ENCODE results near the gene RGP1.

Gene RGP1

DNA sequence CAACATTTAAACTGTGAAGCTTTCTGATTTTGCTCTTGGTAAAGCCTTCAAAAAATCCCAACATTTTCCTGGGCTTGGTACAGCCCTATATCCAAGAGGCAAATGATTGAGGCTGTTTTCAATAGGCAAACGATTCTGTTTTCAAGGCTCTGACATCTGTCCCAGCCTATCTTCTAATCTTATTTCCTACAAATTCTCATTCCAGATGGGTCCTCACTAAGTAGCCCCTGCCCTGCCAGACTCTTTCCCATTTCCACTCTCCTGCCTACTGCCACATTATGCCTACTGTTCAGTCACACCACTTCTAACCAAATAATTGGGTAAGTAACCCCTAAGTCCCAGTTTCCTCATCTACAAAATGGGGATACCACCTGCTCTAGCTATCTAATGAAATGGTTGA, 3.5 kb upstream of the RGP1 start:
- no peak for DNase-seq

DNA sequence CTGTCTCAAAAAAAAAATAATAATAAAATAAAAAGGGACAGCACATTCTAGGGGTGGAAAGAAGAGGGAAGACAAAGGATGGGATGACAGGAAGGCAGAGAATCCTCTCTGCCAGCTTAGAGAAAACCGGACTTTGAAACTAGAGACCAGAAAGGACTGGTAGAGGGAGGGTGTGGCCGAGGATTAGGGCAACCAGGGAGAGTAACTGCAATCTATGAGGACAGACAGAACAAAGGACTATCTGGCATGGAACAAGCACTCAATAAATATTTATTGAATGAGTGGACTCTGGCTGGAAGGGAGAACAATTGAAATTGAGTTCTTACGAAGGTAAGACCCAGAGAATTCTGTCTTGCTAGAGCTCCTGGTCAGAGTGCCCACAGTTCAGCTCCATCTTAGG, 2.5 kb upstream of the RGP1 start:
- DNase-seq, result no peak

DNA sequence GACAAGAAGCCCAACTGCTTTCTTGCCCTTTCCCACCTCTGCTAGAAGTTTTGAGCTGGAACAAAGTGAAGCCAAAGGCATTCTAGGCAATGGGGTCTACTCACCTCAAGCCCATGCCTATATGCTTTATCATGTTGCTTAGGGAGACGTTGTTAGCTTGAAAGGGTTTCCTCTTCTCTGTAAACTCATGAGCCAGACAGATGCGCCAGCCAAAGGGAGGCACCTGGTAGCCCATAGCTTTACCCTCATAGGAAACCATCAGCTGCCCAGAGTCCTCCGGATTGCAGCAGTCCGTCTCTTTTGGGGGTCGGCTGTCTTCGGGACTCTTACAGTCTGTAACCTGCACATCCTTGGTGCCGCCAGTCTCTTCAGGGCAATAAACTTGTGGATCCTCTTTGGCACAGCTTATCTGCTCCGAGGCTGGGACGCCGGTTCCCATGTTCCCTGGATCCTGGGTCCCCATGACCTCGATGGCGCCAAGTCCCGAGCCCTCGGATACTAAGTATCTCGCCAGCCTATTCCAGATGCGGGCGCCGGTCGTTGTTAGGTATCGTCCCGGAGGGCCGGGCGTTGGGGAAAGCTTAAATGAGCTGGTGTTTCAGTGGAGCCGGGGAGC, 737 bp upstream of the RGP1 start:
- DNase-seq, result no peak

DNA sequence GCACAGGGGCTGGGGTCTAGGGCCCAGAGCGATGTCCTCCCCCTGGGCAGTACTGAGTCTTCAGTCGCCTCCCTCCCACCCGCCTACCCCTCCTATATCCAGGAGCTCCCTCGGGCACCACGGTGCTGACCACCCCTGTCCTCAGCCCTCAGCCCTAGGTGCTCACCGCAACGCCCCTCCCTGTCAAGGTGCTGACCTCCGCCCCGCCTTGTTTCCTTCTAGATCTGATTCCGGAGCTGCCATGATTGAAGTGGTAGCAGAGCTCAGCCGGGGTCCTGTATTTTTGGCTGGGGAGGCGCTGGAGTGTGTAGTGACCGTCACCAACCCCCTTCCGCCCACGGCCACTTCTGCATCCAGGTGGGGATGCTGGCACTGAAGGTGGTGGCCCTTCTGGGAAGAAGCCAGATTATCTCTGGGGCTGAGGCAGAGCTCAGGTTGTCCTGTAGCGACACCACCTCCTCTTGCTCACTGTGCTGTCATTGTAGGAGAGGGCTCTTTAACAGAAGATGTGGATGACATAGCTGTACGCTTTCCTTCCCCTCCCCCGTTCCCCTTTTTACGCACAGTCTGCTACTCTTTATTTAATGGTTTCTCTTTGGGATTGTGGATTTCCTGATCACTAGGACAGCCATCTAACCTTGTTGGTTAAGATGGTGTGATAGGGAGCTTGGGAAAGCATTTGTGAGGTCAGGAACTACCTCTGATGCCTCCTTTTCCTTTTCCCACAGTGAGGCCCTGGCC, 598 bp downstream of the RGP1 start:
- peak; percentile 33 for DNase-seq

DNA sequence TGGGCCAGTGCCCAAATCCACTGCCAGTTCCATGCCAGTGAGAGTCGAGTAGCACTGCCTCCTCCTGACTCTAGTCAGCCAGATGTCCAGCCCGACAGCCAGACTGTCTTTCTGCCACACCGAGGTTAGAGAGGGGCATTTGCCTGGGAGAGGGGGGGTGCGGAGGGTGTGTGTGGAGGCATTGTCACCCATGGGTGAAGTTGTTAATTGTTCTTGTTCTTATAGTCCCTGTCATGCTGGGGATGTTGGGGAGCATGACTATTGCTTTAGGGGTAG, 1.1 kb downstream of the RGP1 start:
- DNase-seq, result no peak

DNA sequence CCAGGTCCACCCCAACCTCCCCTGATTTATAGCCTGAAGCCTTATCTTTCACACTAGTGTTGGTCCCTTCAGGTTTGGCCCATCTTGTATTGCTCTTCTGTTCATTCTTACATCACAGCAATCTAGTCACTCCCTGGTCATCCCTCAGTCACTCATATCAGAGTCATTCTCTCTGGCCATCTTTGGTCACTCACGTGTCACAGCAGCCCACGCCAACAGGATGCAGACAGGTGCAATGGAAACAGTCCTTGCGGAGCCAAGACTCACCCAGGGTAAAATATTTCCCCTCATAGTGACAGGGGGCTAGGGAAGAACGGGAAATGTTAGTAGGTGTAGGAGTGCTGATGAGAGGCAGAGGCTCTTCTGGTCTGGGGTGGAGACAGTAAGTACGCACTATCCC, 4.4 kb downstream of the RGP1 start:
- DNase-seq, result no peak

DNA sequence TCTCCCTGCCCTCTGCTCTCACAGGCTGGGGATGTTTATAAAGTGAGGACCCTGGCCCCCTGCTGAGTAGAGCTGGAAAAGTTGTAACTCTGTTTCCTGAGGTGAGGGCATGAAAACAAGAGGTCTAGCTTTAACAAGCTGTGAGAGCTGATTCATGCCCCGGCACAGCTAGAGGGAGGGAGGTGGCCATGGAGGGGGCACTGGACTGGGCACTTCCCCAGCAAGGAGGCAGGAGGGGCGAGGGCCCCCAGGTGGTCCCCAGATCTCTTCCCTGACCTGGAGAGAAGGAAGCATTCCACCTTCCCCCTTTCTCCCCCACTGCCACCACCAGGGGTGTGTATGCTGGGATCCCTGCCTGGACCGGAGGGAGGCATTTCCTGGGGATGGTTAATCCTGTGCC, 5.2 kb downstream of the RGP1 start, which contains the start of gene MSMP:
Gene MSMP, minus strand, starts transcription at position 13 of the 400 bp plus-strand sequence. CDS start 147 bp downstream, outside the sequence.
- no peak for DNase-seq

DNA sequence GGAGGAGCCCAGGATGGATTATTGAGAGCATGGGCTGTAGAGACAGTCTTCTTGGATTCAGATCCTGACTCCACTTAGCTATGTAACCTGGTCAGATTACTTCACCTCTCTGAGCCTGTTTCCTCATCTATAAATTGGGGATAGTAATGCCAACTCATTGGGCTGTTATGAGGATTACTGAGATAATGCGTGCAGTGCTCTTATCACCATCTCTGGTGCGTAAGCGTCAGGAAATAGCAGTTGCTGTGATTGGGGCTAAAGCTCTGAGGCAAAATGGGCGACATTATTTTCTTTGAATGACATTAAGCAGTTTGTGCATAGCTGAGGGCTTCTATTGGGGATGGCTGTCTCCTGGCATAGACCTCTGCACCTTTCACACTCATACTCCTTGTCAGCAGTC, 6.0 kb downstream of the RGP1 start:
- no peak for DNase-seq

DNA sequence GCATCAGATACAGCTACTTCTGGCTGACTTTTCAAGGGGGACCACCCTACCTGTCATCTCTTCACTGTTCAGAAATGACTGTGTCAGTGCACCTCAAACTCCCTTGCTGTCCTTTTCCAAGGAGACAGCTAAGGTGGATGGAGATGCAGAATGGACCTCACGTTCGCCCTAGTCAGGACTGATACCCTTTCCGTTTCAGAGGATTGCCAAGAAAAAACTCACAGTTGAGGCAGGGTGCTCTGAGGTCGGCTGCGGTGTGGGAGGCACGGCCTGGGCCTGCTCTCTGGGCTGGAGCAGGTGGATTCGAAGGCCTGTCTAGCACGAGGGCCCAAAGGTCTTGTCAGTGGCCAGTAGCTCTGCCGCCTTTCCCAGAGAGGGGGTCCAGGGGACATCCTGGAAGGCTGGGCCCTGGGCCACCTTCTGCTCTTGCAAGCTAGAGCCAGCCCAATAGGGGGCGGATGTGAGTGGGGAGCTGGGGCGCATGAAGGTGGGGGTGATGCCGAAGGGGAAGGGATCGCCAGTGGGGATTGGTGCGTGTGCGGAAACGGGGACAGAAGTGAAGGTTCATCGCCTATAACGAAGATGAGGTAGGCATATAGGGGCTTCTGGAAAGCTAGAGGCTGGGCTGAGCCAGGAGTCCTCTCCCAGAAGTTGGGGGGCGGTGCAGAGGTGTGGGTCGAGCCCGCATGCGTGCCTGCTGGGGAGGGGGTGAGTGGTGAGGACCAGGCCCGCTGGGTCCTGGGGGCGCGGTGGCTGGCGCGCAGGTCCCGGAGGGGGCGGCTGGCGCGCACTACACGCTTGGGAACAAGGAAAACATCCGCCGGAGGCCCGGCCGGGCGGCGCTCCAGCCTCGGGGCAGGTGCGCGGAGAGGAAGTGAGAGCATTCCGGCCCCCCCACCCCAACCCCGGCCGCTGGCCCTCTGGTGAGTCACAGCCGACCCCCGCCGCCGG, 7.5 kb downstream of the RGP1 start:
- DNase-seq, result peak; percentile 69

DNA sequence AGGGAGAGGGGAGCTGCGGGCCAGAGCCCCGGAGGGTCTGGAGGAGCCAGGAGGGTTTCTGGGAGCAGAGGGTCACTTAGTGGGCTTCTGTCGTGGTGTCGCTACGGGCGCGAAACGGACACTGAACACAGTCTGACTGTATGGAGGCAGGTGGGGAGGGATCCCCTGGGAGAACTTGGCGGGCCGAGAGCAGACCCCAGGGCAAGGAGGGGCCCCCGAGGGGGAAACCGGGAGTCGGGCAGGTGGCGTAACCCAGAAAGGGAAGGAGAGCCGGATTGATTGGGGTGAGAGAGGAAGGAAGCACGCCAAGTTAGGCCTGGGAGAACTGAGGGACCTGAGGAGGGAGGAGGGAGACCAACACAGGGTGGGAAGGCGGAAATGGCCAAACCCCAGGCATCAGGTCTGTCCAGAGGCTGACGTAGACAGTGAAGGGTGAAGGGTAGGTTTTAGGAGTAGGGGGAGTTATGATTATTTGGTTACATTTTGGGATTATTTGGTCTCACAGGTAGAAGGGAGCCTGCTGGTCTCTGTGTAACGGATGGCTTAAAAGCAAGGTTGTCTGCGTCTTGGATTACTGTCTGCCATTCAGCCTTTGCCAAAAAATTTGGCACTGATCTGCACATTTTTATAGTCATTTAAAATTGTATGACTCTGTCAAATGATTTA, 8.3 kb downstream of the RGP1 start:
- no peak for DNase-seq

DNA sequence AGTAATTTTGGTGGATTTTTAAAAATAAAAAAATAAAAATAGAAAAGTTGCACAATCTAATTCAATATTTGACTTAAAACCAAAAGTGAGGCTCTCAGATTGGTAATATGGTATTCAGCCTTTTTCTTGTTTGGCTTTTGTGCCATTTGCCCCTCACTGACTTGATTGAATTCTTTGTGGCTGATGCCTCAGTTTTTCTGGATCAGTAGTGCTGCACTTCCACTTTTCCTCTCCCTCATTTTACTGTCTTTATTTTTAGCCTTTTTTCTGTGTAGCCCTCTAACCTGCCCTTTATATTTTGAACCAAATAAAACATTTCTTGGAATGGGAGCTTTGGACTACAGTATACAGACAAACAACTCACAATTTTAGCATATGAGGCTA, 8.8 kb downstream of the RGP1 start:
- no peak for DNase-seq

DNA sequence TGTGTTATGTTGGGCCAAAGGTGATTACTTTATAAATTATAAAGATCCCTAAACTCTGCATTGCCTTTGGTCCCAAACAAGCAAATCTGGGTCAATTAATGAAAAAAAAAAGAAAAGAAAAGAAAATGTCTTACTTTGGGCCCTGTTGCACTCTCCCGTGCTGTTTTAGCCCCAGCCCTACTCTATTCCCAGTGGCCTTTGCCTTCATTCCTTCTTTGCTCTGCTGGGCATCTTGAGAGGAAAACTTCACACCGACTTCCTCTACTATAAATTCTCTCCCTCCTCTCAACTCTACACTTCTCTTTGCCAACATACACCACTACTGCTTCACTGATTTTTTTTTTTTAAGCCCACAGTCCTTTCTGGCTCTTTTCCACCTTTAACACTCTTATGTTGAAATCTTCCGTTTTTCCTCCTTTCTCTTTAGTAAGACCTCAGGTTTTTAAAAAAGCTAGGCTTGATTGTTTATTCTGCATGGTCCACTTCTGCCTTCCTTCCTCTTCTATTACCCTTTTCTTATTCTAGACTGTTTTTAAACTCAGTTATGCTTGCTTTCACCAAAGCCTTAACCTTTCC, 9.5 kb downstream of the RGP1 start:
- no peak for DNase-seq

DNA sequence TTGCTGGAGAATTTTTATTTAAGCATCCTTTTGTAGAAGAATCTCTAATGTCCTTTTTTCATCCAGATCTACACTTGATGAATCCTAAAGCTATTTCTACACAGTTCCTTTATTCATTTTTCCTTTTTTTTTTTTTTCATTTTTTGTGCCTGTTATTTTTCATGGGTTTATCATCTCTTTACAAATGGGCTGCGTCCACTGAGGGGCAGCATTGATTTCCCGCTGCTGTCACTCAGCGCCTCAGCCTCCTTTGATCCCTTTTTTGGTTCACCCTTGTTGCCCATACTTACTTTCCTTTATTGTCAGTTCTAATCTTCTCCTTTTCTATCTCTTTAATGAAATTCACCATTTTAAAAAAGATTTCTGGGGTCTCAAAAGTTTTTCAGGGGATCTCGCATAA, 10.7 kb downstream of the RGP1 start:
- no peak for DNase-seq

DNA sequence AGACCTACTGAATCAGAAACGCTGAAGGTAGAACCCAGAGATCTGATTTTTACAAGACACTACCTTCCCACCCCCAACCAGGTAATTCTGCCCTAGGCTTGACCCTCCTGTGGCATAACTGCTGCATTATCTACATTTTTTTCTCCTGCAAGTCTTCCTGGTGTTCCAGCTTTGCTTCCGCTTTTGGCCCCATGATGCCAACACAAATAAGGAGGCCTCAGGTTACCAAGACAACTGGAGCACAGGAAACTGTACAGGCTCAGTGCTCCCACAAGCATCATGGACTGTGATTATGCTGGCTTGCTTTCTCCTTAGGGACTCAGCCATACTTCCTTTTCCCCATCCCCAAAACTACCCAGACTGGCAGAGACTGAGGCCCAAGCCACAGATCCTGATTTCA, 11.6 kb downstream of the RGP1 start:
- no peak for DNase-seq

DNA sequence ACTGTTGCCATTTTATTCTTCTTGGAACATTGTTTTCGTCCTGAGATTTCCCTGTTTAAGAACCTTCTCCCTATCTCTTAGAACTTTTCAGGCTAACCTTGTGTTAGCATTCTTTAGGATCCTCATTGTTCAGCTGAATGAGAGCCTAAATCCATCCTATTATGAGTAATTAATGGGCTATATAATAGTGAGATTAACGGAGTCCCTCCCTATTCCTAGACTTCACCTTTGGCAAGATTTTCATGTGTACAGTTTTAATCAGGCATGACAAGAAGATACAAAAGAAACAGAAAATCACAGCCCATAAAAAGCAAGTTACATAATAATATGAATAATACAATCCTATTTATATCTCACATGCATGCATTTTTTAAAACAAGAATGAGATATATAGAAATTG, 14.1 kb downstream of the RGP1 start:
- DNase-seq, result no peak

DNA sequence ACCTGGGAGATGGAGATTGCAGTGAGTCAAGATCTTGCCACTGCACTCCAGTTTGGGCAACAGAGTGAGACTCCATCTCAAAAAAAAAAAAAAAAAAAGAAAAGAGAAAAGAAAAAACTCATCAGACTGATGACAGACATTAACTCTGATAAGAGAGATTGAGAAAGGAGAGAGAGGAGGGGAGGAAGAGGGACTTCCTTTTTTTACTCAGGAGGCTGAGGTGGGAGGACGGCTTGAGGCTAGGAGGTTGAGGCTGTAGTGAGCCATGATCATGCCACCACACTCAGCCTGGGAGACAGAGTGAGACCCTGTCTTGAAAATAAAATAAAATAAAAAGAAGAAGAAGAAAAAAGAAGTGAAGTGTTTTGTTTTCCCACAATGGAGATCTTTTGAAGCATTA, 14.7 kb downstream of the RGP1 start:
- no peak for DNase-seq

DNA sequence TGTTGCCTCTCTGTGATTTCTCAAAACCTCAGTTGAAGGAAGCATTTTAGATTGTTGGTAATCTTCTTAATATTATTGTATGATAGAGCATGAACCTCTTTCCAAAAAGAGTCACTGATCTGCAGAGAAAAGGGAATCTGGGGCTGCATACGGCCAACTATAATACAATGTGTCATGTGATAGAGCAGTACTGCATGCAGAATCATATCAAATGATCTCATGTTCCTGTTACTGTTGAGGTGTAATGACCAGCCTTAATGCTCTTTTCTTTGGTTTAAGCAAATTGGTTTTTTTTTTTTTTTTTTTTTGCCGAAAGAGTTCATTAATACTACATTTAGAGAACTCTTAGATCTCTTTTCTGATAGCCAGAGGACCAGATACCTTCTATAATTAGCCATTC, 17.9 kb downstream of the RGP1 start:
- no peak for DNase-seq

DNA sequence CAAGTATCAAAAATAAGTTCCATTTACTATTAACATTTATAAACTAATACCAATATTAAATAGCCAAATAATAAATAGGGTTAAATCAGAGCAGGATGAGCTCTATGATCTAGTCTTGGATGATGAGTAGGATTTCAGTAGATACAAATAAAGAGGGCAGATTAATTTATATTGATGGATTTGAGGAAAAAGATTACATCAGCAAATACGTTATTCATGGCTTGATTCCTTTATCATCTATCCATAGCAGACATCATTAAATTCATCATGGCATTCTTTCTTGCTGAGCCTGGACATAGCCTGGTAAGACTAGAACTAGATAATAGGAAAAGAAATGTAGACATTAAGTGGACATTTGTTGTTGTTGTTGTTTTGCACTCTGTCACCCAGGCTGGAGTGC, 18.4 kb downstream of the RGP1 start:
- DNase-seq, result no peak

DNA sequence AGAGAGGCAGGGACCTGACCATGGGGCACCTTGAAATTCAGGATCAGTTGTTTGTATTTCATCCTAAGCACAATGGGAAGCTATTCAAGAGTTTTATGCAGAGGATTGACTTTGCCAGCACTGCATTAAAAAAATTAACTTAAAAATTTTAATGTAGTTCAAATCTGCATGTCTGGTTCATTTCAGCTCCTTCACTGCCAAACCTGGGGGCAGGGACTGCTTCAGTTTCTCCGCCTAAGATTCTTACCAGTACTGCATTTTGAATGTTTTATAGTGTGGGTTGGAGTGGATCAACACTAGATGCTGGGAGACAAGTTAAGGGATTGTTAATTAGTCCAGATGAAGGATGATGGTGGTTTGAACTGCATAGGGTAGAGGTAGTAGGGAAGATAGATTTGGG, 20.7 kb downstream of the RGP1 start:
- no peak for DNase-seq

DNA sequence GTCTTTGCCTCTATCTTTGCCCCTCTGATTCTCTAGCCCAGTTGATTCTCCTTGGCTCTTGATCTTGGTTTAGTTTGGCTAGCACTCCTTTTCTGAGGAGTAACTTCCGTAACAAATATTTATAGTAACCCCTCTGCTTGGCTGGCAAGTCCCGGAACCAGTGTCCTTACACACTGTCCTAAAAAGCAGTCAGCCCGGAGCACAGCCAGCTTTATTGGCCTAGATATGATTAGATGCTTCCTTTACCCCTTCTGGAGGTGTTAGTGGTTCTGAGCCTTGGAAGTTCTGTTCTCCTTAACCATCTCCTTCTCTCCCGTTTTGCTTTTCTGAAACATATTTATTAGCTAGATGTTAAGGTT, 22.0 kb downstream of the RGP1 start:
- DNase-seq, result no peak

DNA sequence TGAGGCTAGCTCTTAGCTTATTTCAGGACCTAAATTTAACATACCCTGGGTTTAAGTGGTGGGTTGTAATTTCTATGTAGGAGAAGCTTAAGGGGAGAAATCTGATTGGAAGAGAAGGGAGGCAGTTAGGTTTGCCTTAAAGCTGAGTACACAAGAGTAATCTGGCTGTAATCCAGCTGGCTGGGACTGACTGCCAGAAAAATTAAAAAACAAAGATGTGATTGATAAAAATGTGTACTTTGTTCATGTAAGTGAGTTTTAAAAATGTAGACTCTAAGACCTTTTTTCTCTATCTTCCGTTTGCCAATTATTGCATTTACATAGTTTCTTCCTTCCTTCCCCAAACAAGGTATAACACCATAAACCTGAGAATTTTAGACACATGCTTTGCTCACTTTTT, 22.4 kb downstream of the RGP1 start:
- DNase-seq, result no peak

DNA sequence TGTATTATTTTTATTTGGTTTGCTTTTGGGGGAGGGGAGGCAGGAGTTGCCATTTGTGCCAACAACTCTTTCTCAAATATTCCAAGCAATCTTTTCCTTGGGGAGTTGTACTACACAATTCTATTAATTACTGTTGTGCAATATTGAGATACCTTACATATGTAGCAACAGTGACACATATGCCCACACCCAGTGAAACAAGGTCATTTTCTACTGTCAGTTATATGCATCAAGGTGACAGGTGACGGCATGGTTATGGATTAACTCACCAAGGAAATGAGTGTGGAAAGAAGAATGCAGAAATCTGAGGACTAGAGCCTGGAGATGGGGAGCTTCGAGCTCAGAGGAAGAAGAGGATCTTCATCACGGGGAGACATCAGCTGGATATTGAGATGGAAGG, 22.9 kb downstream of the RGP1 start:
- DNase-seq, result no peak
